K562 (cell line): ENCODE measurements around the gene NUDT22. TPM values are rescaled to one million over a fixed set of nuclear protein-coding genes. Genes with fewer than 3 reads are reported as not detected.

Experiments
- ATF7 ChIP-seq: fragments of 450-650 bp; IDR thresholded peaks from 2 replicates; pipeline ENCODE4 v1.7.1; 2014; ENCODE audit warnings: mild to moderate bottlenecking, moderate library complexity
- E2F4 ChIP-seq: sonication (generic); formaldehyde crosslinking; IDR thresholded peaks from 2 replicates; pipeline ENCODE4 v1.8.0; 2022; ENCODE audit warnings: mild to moderate bottlenecking, low read depth, missing genetic modification reagents
- GMEB1 ChIP-seq: fragments of 250-450 bp; sonication (Bioruptor Pico); IDR thresholded peaks from 2 replicates; pipeline ENCODE4 v1.4.0; 2020; ENCODE audit warnings: mild to moderate bottlenecking
- ILK ChIP-seq: fragments of 450-650 bp; IDR thresholded peaks from 2 replicates; pipeline ENCODE4 v1.6.1; 2016; ENCODE audit warnings: missing genetic modification characterization, low read depth, mild to moderate bottlenecking, missing compliant biosample characterization, moderate library complexity, borderline replicate concordance
- KLF1 ChIP-seq: fragments of 450-650 bp; IDR thresholded peaks from 2 replicates; pipeline ENCODE4 v1.6.1; 2016; ENCODE audit warnings: missing genetic modification characterization, missing compliant biosample characterization
- MNT ChIP-seq, 2 experiments: fragments of 450-650 bp; conservative IDR thresholded peaks; 2 replicates each; pipeline ENCODE4 v1.6.1; 2017; ENCODE audit warnings: mild to moderate bottlenecking in 2 of 2, moderate library complexity in 2 of 2
- NCOA4 ChIP-seq: fragments of 450-650 bp; IDR thresholded peaks from 2 replicates; pipeline ENCODE4 v1.6.1; 2018; ENCODE audit warnings: mild to moderate bottlenecking; ENCODE audit not compliant: partially characterized antibody
- NR1H2 ChIP-seq: sonication (generic); formaldehyde crosslinking; IDR thresholded peaks from 2 replicates; pipeline ENCODE4 v1.4.0; 2020; ENCODE audit warnings: mild to moderate bottlenecking, missing genetic modification reagents
- NR2C2 ChIP-seq, 2 experiments: fragments of 200-800 bp in 1 of 2; sonication (Bioruptor generic) in 1 of 2; sonication (generic) in 1 of 2; formaldehyde crosslinking in 1 of 2; IDR thresholded peaks; 2 replicates each; pipeline versions ENCODE4 v1.6.1 to v1.8.0; 2016 to 2022; ENCODE audit warnings: mild to moderate bottlenecking in 1 of 2, missing compliant biosample characterization in 1 of 2, missing genetic modification characterization in 1 of 2, missing genetic modification reagents in 1 of 2
- NR3C1 ChIP-seq: sonication (generic); formaldehyde crosslinking; IDR thresholded peaks from 2 replicates; pipeline ENCODE4 v1.8.1; 2022; ENCODE audit warnings: missing genetic modification reagents
- PHF20 ChIP-seq: fragments of 450-650 bp; IDR thresholded peaks from 2 replicates; pipeline ENCODE4 v1.6.1; 2018; ENCODE audit not compliant: partially characterized antibody
- RBM22 ChIP-seq: fragments of 200-400 bp; formaldehyde crosslinking; IDR thresholded peaks from 2 replicates; pipeline ENCODE4 v1.6.1; 2018; ENCODE audit warnings: low read length, low read depth; ENCODE audit not compliant: poor library complexity, severe bottlenecking
- SMARCC2 ChIP-seq: fragments of 450-650 bp; IDR thresholded peaks from 2 replicates; pipeline ENCODE4 v1.6.1; 2017; ENCODE audit warnings: antibody characterized with exemption, moderate library complexity, mild to moderate bottlenecking, low read depth
- SREBF1 ChIP-seq: fragments of 150-350 bp; IDR thresholded peaks from 2 replicates; pipeline ENCODE4 v1.6.1; 2014; ENCODE audit warnings: antibody characterized with exemption, low read depth, low read length, borderline replicate concordance
- TCFL5 ChIP-seq: fragments of 250-450 bp; sonication (Bioruptor Pico); conservative IDR thresholded peaks from 2 replicates; pipeline ENCODE4 v1.6.1; 2021; ENCODE audit warnings: mild to moderate bottlenecking, moderate library complexity, matching md5 sums
- ZC3H4 ChIP-seq: sonication (generic); formaldehyde crosslinking; IDR thresholded peaks from 2 replicates; pipeline ENCODE4 v1.9.0; 2021; ENCODE audit warnings: missing genetic modification reagents, borderline replicate concordance
- ZFP91 ChIP-seq: sonication (generic); formaldehyde crosslinking; IDR thresholded peaks from 2 replicates; pipeline ENCODE4 v1.8.0; 2022; ENCODE audit warnings: mild to moderate bottlenecking, missing genetic modification reagents
- ZNF184 ChIP-seq: sonication (generic); formaldehyde crosslinking; IDR thresholded peaks from 2 replicates; pipeline ENCODE4 v1.5.0; 2020; ENCODE audit warnings: missing genetic modification reagents
- ZNF384 ChIP-seq: IDR thresholded peaks from 2 replicates; pipeline ENCODE4 v1.6.1; 2012; ENCODE audit warnings: low read depth, low read length, improper control_type of control experiment
- ZNF655 ChIP-seq: fragments of 250-450 bp; sonication (Bioruptor Pico); IDR thresholded peaks from 2 replicates; pipeline ENCODE4 v1.5.0; 2021
- polyA plus RNA-seq, 8 experiments: library from polyadenylated mRNA; depleted of rRNA in 4 of 8; stranded (reverse) in 5 of 8; unstranded in 3 of 8; fragments of >200 nt; fragmentation: Nextera tagmentation in 2 of 8; fragmentation: Illumina TruSeq in 1 of 8; extraction: Ambion mirVana in 2 of 8; extraction: Trizol in 1 of 8; gene quantifications; 2 replicates each; pipeline versions ENCODE4 v1.2.1 to v1.2.3, GENCODE V29; 2011 to 2014; ENCODE audit warnings: inconsistent platforms in 1 of 8, missing spikeins in 1 of 8
- total RNA-seq, 7 experiments: library from RNA; depleted of rRNA in 6 of 7; stranded (reverse); fragments of >200 nt in 6 of 7; fragmentation: Illumina TruSeq in 2 of 7; extraction: Trizol in 2 of 7; gene quantifications; 2 replicates each; pipeline versions ENCODE4 v1.2.1 to v1.2.3, GENCODE V29; 2011 to 2021; ENCODE audit warnings: low replicate concordance in 1 of 7

Gene NUDT22
- total and polyA plus RNA-seq, 9 of the 15 experiments (the other 6 are each of a cell fraction or from before 2014, with no cell fraction given), result 6.3 to 92.6 (median 37.4) TPM

GRCh38 chr11:64206457-64207255 lies 19.4 kb upstream of the NUDT22 start, which contains the start of gene FERMT3 (continued):
- TF ChIP-seq ZNF655 (CRISPR knock-in tag) (no peak), ZNF384 (no peak), KLF1 (tag) (no peak), NR2C2 (CRISPR knock-in tag; IDR thresholded peaks at IDR 0.05) (peak; percentile 67; the same call in 1 of the 2 replicates), NR2C2 (tag; IDR thresholded peaks at IDR 0.05) (no peak), ZC3H4 (CRISPR knock-in tag) (peak; percentile 61; the same call in 1 of the 2 replicates), SREBF1 (no peak), MNT (conservative IDR thresholded peaks at IDR 0.05) (peak; percentile 42 to 61; a peak in 2 of 4 replicates), NR3C1 (CRISPR knock-in tag) (0 out of 2 replicates have a peak, but pooled peaks have one; percentile 64), NCOA4 (no peak), ILK (no peak), ZNF184 (CRISPR knock-in tag) (no peak), E2F4 (CRISPR knock-in tag) (no peak), SMARCC2 (no peak), PHF20 (no peak), GMEB1 (CRISPR knock-in tag) (no peak; the same call in 1 of the 2 replicates), TCFL5 (CRISPR knock-in tag) (no peak), NR1H2 (CRISPR knock-in tag) (no peak), ZFP91 (CRISPR knock-in tag) (no peak), RBM22 (peak; percentile 47), ATF7 (0 out of 2 replicates have a peak, but pooled peaks have one; percentile 9)
